Measurements from ENCODE around the gene SMC3.
"Not testable (repeated sequence)": the region's sequence is repeated elsewhere in the genome, so short reads cannot be mapped to it uniquely, and the experiment has no call there.

The SMC3 gene

GRCh38 chr10:110597476-110597875 is 30.0 kb downstream of the SMC3 start:
- H3K4me1 ChIP-seq (ENCODE audit: insufficient read depth, low read length), result no peaks in the 10 kb centered on the region
- H3K36me3 ChIP-seq (ENCODE audit: insufficient read depth, low read depth, low read length), result peaks cover 80% of the 10 kb centered on the region
- no peaks in the 10 kb centered on the region for H3K9me3 ChIP-seq (ENCODE audit: insufficient read depth, low read depth, low read length)
- no peak overlapping the region for H3K9ac ChIP-seq (ENCODE audit: low read depth, low read length)
- H3K27me3 ChIP-seq (ENCODE audit: insufficient read depth, low read length), result no peaks in the 10 kb centered on the region
- no peak overlapping the region for H3K27ac ChIP-seq (ENCODE audit: low read length)
- no peak overlapping the region for H3K4me3 ChIP-seq (ENCODE audit: low read length)

- H3K27me3 ChIP-seq (ENCODE audit: insufficient read depth, low read length), result no peaks in the 10 kb centered on the region
- H3K4me1 ChIP-seq (ENCODE audit: insufficient read depth, low read length), result no peaks in the 10 kb centered on the region
- peaks cover 86% of the 10 kb centered on the region for H3K36me3 ChIP-seq (ENCODE audit: insufficient read depth, low read depth, low read length)
- no peak overlapping the region for H3K4me3 ChIP-seq (ENCODE audit: low read length)
- no peak overlapping the region for H3K27ac ChIP-seq (ENCODE audit: low read length)
- no peak overlapping the region for H3K9ac ChIP-seq (ENCODE audit: low read depth, low read length)
- H3K9me3 ChIP-seq (ENCODE audit: insufficient read depth, low read depth, low read length), result no peaks in the 10 kb centered on the region
These were observed 33.1 kb downstream of the SMC3 start for GRCh38 chr10:110600487-110601101.

- no peaks in the 10 kb centered on the region for H3K27me3 ChIP-seq (ENCODE audit: insufficient read depth, low read length)
- no peak overlapping the region for H3K27ac ChIP-seq (ENCODE audit: low read length)
- H3K36me3 ChIP-seq (ENCODE audit: insufficient read depth, low read depth, low read length), result peaks cover 83% of the 10 kb centered on the region
- H3K9ac ChIP-seq (ENCODE audit: low read depth, low read length), result no peak overlapping the region
- H3K4me1 ChIP-seq (ENCODE audit: insufficient read depth, low read length), result no peaks in the 10 kb centered on the region
- H3K9me3 ChIP-seq (ENCODE audit: insufficient read depth, low read depth, low read length), result no peaks in the 10 kb centered on the region
- H3K4me3 ChIP-seq (ENCODE audit: low read length), result no peak overlapping the region
These were observed 34.1 kb downstream of the SMC3 start for GRCh38 chr10:110601581-110601980.

GRCh38 chr10:110608087-110608486 is 40.6 kb downstream of the SMC3 start:
- Histone ChIP-seq H3K4me1 (ENCODE audit: insufficient read depth, low read length) (peaks cover 7% of the 10 kb centered on the region; the same call in 1 of the 2 replicates), H3K36me3 (ENCODE audit: insufficient read depth, low read depth, low read length) (peaks cover 30% of the 10 kb centered on the region; the same call in 1 of the 2 replicates), H3K27me3 (ENCODE audit: insufficient read depth, low read length) (no peaks in the 10 kb centered on the region), H3K9me3 (ENCODE audit: insufficient read depth, low read depth, low read length) (no peaks in the 10 kb centered on the region), H3K9ac (ENCODE audit: low read depth, low read length) (no peak overlapping the region), H3K27ac (ENCODE audit: low read length) (no peak overlapping the region), H3K4me3 (ENCODE audit: low read length) (no peak overlapping the region)

GRCh38 chr10:110609605-110610004 is 42.1 kb downstream of the SMC3 start:
- Histone ChIP-seq H3K4me3 (ENCODE audit: low read length) (no peak overlapping the region), H3K27ac (ENCODE audit: low read length) (no peak overlapping the region), H3K27me3 (ENCODE audit: insufficient read depth, low read length) (no peaks in the 10 kb centered on the region), H3K9ac (ENCODE audit: low read depth, low read length) (no peak overlapping the region), H3K9me3 (ENCODE audit: insufficient read depth, low read depth, low read length) (no peaks in the 10 kb centered on the region), H3K4me1 (ENCODE audit: insufficient read depth, low read length) (peaks cover 7% of the 10 kb centered on the region; the same call in 1 of the 2 replicates), H3K36me3 (ENCODE audit: insufficient read depth, low read depth, low read length) (peaks cover 16% of the 10 kb centered on the region; the same call in 1 of the 2 replicates)

- Histone ChIP-seq H3K36me3 (ENCODE audit: insufficient read depth, low read depth, low read length) (peaks cover 9% of the 10 kb centered on the region; the same call in 1 of the 2 replicates), H3K4me1 (ENCODE audit: insufficient read depth, low read length) (peaks cover 7% of the 10 kb centered on the region; the same call in 1 of the 2 replicates), H3K9me3 (ENCODE audit: insufficient read depth, low read depth, low read length) (no peaks in the 10 kb centered on the region), H3K27me3 (ENCODE audit: insufficient read depth, low read length) (no peaks in the 10 kb centered on the region), H3K9ac (ENCODE audit: low read depth, low read length) (no peak overlapping the region), H3K27ac (ENCODE audit: low read length) (no peak overlapping the region), H3K4me3 (ENCODE audit: low read length) (no peak overlapping the region)
These were observed 42.8 kb downstream of the SMC3 start for GRCh38 chr10:110610308-110610774.

- not testable (repeated sequence) for H3K9me3 ChIP-seq (ENCODE audit: insufficient read depth, low read depth, low read length); H3K27ac ChIP-seq (ENCODE audit: low read length); H3K9ac ChIP-seq (ENCODE audit: low read depth, low read length); H3K36me3 ChIP-seq (ENCODE audit: insufficient read depth, low read depth, low read length); H3K27me3 ChIP-seq (ENCODE audit: insufficient read depth, low read length); H3K4me1 ChIP-seq (ENCODE audit: insufficient read depth, low read length); H3K4me3 ChIP-seq (ENCODE audit: low read length)
These were observed 43.3 kb downstream of the SMC3 start for GRCh38 chr10:110610781-110611180.

GRCh38 chr10:110612087-110612486 is 44.6 kb downstream of the SMC3 start:
- no peak overlapping the region for H3K9ac ChIP-seq (ENCODE audit: low read depth, low read length)
- no peaks in the 10 kb centered on the region for H3K36me3 ChIP-seq (ENCODE audit: insufficient read depth, low read depth, low read length)
- H3K4me1 ChIP-seq (ENCODE audit: insufficient read depth, low read length), result peaks cover 7% of the 10 kb centered on the region; the same call in 1 of the 2 replicates
- no peak overlapping the region for H3K27ac ChIP-seq (ENCODE audit: low read length)
- H3K4me3 ChIP-seq (ENCODE audit: low read length), result no peak overlapping the region
- H3K27me3 ChIP-seq (ENCODE audit: insufficient read depth, low read length), result no peaks in the 10 kb centered on the region
- no peaks in the 10 kb centered on the region for H3K9me3 ChIP-seq (ENCODE audit: insufficient read depth, low read depth, low read length)

- Histone ChIP-seq H3K4me1 (ENCODE audit: insufficient read depth, low read length) (peaks cover 7% of the 10 kb centered on the region; the same call in 1 of the 2 replicates), H3K27ac (ENCODE audit: low read length) (no peak overlapping the region), H3K27me3 (ENCODE audit: insufficient read depth, low read length) (no peaks in the 10 kb centered on the region), H3K9ac (ENCODE audit: low read depth, low read length) (no peak overlapping the region), H3K4me3 (ENCODE audit: low read length) (no peak overlapping the region), H3K9me3 (ENCODE audit: insufficient read depth, low read depth, low read length) (no peaks in the 10 kb centered on the region), H3K36me3 (ENCODE audit: insufficient read depth, low read depth, low read length) (no peaks in the 10 kb centered on the region)
These were observed 45.1 kb downstream of the SMC3 start for GRCh38 chr10:110612629-110613028.

- no peaks in the 10 kb centered on the region for H3K36me3 ChIP-seq (ENCODE audit: insufficient read depth, low read depth, low read length)
- H3K9me3 ChIP-seq (ENCODE audit: insufficient read depth, low read depth, low read length), result no peaks in the 10 kb centered on the region
- H3K4me1 ChIP-seq (ENCODE audit: insufficient read depth, low read length), result peaks cover 7% of the 10 kb centered on the region; the same call in 1 of the 2 replicates
- no peaks in the 10 kb centered on the region for H3K27me3 ChIP-seq (ENCODE audit: insufficient read depth, low read length)
- no peak overlapping the region for H3K9ac ChIP-seq (ENCODE audit: low read depth, low read length)
- H3K4me3 ChIP-seq (ENCODE audit: low read length), result no peak overlapping the region
- no peak overlapping the region for H3K27ac ChIP-seq (ENCODE audit: low read length)
These were observed 46.0 kb downstream of the SMC3 start for GRCh38 chr10:110613341-110613995.

- peaks cover 7% of the 10 kb centered on the region; the same call in 1 of the 2 replicates for H3K4me1 ChIP-seq (ENCODE audit: insufficient read depth, low read length)
- no peaks in the 10 kb centered on the region for H3K27me3 ChIP-seq (ENCODE audit: insufficient read depth, low read length)
- no peaks in the 10 kb centered on the region for H3K9me3 ChIP-seq (ENCODE audit: insufficient read depth, low read depth, low read length)
- no peak overlapping the region for H3K4me3 ChIP-seq (ENCODE audit: low read length)
- H3K27ac ChIP-seq (ENCODE audit: low read length), result no peak overlapping the region
- H3K9ac ChIP-seq (ENCODE audit: low read depth, low read length), result no peak overlapping the region
- H3K36me3 ChIP-seq (ENCODE audit: insufficient read depth, low read depth, low read length), result no peaks in the 10 kb centered on the region
These were observed 46.6 kb downstream of the SMC3 start for GRCh38 chr10:110613996-110614495.

Data from iPS-20b (cell line).